K562 (cell line): Measurements from ENCODE around the gene FSHR. TPM values are rescaled to one million over a fixed set of nuclear protein-coding genes. Genes with fewer than 3 reads are reported as not detected.

Source experiments
- ATAC-seq: fragments of 200-7000 bp; cut with Tn5 transposase; 3 replicates; pipeline ENCODE4 v1.9.1; 2020; ENCODE audit warnings: moderate library complexity
- BruUV-seq: library from RNA; stranded (reverse); fragments of 400-500 nt; replicated peaks from 2 replicates; lab custom pipeline; 2021; lab: Mats Ljungman, UMichigan
- CTCF ChIA-PET: fragments of 300-600 bp; formaldehyde crosslinking; extraction: SDS; loops from one replicate; lab custom pipeline; 2021; ENCODE audit warnings: low intra/inter-chr PET ratio; lab: Yijun Ruan, JAX
- POLR2A ChIA-PET: fragments of 300-600, 350-650 bp; sonication (Branson Sonifier 250); formaldehyde crosslinking; extraction: SDS; loops from one replicate; lab custom pipeline; 2021; ENCODE audit warnings: antibody characterized with exemption, inconsistent platforms; lab: Yijun Ruan, JAX
- DNase-seq, 4 experiments: peaks; one replicate each; pipeline versions ENCODE4 v3.0.0 to v3.0.0-alpha.2; 2011 to 2018; ENCODE audit warnings: low spot score in 3 of 4, mixed read lengths in 3 of 4; ENCODE audit errors: extremely low read depth in 1 of 4
- FAIRE-seq: peaks from 2 replicates; lab custom pipeline; 2011; peaks lifted over from hg19 to GRCh38; lab: Jason Lieb, UNC
- H2AFZ ChIP-seq: 2 replicates; pipeline ENCODE4 v1.6.0; 2011; ENCODE audit warnings: low read depth, low read length, control low read depth, inconsistent platforms
- H3K27ac ChIP-seq: fragments of 200-600 bp; 3 replicates; pipeline ENCODE4 v1.8.0; 2011; ENCODE audit warnings: low read depth, mild to moderate bottlenecking, control low read depth, inconsistent platforms, low read length, moderate library complexity, mixed read lengths; ENCODE audit errors: extremely low read depth
- H3K27me3 ChIP-seq, 2 experiments: fragments of 300-600 bp in 1 of 2; 2 replicates in 1 of 2; 3 replicates in 1 of 2; pipeline versions ENCODE4 v1.6.0 to v1.8.0; 2011; ENCODE audit warnings: inconsistent platforms in 2 of 2, low read length in 2 of 2, mild to moderate bottlenecking in 1 of 2, mixed read lengths in 1 of 2, moderate library complexity in 1 of 2; ENCODE audit not compliant: control insufficient read depth in 2 of 2, insufficient read depth in 2 of 2
- H3K36me3 ChIP-seq: fragments of 300-600 bp; 3 replicates; pipeline ENCODE4 v1.8.0; 2011; ENCODE audit warnings: mild to moderate bottlenecking, low read length, inconsistent platforms; ENCODE audit not compliant: control insufficient read depth, insufficient read depth
- H3K4me1 ChIP-seq, 2 experiments: fragments of 200-600 bp in 1 of 2; replicated peaks in 1 of 2; 2 replicates in 1 of 2; 3 replicates in 1 of 2; pipeline versions ENCODE4 v1.5.1 to v1.8.0; 2011; ENCODE audit warnings: inconsistent platforms in 2 of 2, low read length in 2 of 2, mild to moderate bottlenecking in 1 of 2, mixed read lengths in 1 of 2, moderate library complexity in 1 of 2; ENCODE audit not compliant: control insufficient read depth in 2 of 2, insufficient read depth in 2 of 2
- H3K4me2 ChIP-seq: 2 replicates; pipeline ENCODE4 v1.6.1; 2011; ENCODE audit warnings: low read length, control low read depth, inconsistent platforms, mixed read lengths; ENCODE audit not compliant: insufficient read depth
- H3K4me3 ChIP-seq: fragments of 200-600 bp; sonication (generic), shearing (Covaris generic); 2 replicates; pipeline ENCODE4 v1.5.1; 2016; ENCODE audit warnings: control low read depth, inconsistent platforms
- H3K79me2 ChIP-seq: fragments of 200-600 bp; 3 replicates; pipeline ENCODE4 v1.8.0; 2011; ENCODE audit warnings: low read length, inconsistent platforms; ENCODE audit not compliant: control insufficient read depth, insufficient read depth
- H3K9ac ChIP-seq, 2 experiments: 2 replicates each; pipeline versions ENCODE4 v1.6.0 to v1.6.1; 2011; ENCODE audit warnings: low read depth in 2 of 2, low read length in 2 of 2, control low read depth in 1 of 2, inconsistent platforms in 1 of 2, mild to moderate bottlenecking in 1 of 2, mixed read lengths in 1 of 2; ENCODE audit not compliant: insufficient read depth in 1 of 2
- H3K9me1 ChIP-seq: one replicate; pipeline ENCODE4 v1.6.0; 2011; ENCODE audit warnings: inconsistent platforms, mild to moderate bottlenecking, low read length, moderate library complexity; ENCODE audit not compliant: control insufficient read depth, insufficient read depth
- H3K9me3 ChIP-seq: replicated peaks from 2 replicates; pipeline ENCODE4 v1.5.1; 2011; ENCODE audit warnings: low read depth, low read length, inconsistent platforms; ENCODE audit not compliant: control insufficient read depth, insufficient read depth
- H4K20me1 ChIP-seq: replicated peaks from 2 replicates; pipeline ENCODE4 v1.6.1; 2011; ENCODE audit warnings: low read length, inconsistent platforms, mixed read lengths; ENCODE audit not compliant: control insufficient read depth, insufficient read depth
- BCOR ChIP-seq: fragments of 450-650 bp; IDR thresholded peaks from 2 replicates; pipeline ENCODE4 v1.6.1; 2016
- KDM4B ChIP-seq, 2 experiments: fragments of 450-650 bp in 1 of 2; sonication (generic) in 1 of 2; IDR thresholded peaks; 2 replicates each; pipeline ENCODE4 v1.6.1; 2016 to 2017; ENCODE audit warnings: borderline replicate concordance in 2 of 2, antibody characterized with exemption in 1 of 2, low read depth in 1 of 2, mild to moderate bottlenecking in 1 of 2
- NCOR1 ChIP-seq: fragments of 450-650 bp; IDR thresholded peaks from 2 replicates; pipeline ENCODE4 v1.6.1; 2016; ENCODE audit warnings: mild to moderate bottlenecking, moderate library complexity
- POU5F1 ChIP-seq: fragments of 150-350 bp; IDR thresholded peaks from 2 replicates; pipeline ENCODE4 v1.6.1; 2014; ENCODE audit warnings: borderline replicate concordance, low read length, low read depth, mild to moderate bottlenecking; ENCODE audit not compliant: partially characterized antibody
- THRAP3 ChIP-seq: fragments of 450-650 bp; IDR thresholded peaks from 2 replicates; pipeline ENCODE4 v1.6.1; 2016; ENCODE audit warnings: mild to moderate bottlenecking, inconsistent platforms, borderline replicate concordance
- USF2 ChIP-seq: sonication (generic); formaldehyde crosslinking; IDR thresholded peaks from 2 replicates; pipeline ENCODE4 v1.5.0; 2020; ENCODE audit warnings: missing genetic modification reagents
- ZBTB2 ChIP-seq: fragments of 450-650 bp; IDR thresholded peaks from 2 replicates; pipeline ENCODE4 v1.6.1; 2016; ENCODE audit warnings: antibody characterized with exemption
- ZNF143 ChIP-seq: sonication (generic); formaldehyde crosslinking; IDR thresholded peaks from 2 replicates; pipeline ENCODE4 v1.9.0; 2022; ENCODE audit warnings: mild to moderate bottlenecking, missing genetic modification reagents
- ZNF174 ChIP-seq: fragments of 250-450 bp; sonication (Bioruptor Pico); IDR thresholded peaks from 2 replicates; pipeline ENCODE4 v1.4.0; 2020; ENCODE audit warnings: mild to moderate bottlenecking
- ZNF512 ChIP-seq: IDR thresholded peaks from 2 replicates; pipeline ENCODE4 v1.6.1; 2016; ENCODE audit warnings: missing genetic modification characterization, missing compliant biosample characterization
- ZNF57 ChIP-seq: fragments of 450-650 bp; formaldehyde crosslinking; IDR thresholded peaks from 2 replicates; pipeline ENCODE4 v1.4.0; 2020; ENCODE audit warnings: mild to moderate bottlenecking, moderate library complexity
- ZNF639 ChIP-seq, 2 experiments: fragments of 200-800 bp in 1 of 2; sonication (Bioruptor generic) in 1 of 2; sonication (generic) in 1 of 2; formaldehyde crosslinking in 1 of 2; IDR thresholded peaks in 1 of 2; conservative IDR thresholded peaks in 1 of 2; 2 replicates each; pipeline versions ENCODE4 v1.5.0 to v1.6.1; 2016 to 2020; ENCODE audit warnings: missing compliant biosample characterization in 1 of 2, missing genetic modification characterization in 1 of 2, missing genetic modification reagents in 1 of 2
- ZNF699 ChIP-seq: fragments of 250-450 bp; sonication (Bioruptor Pico); IDR thresholded peaks from 2 replicates; pipeline ENCODE4 v1.8.0; 2021; ENCODE audit warnings: mild to moderate bottlenecking, moderate library complexity; ENCODE audit not compliant: insufficient replicate concordance
- ZSCAN32 ChIP-seq: fragments of 450-650 bp; formaldehyde crosslinking; IDR thresholded peaks from 2 replicates; pipeline ENCODE4 v1.4.0; 2020; ENCODE audit warnings: mild to moderate bottlenecking, moderate library complexity
- WGBS: fragments of 100-300 bp; shearing (Covaris generic); methylation state at CpG from one replicate; pipeline ENCODE4 v1.1.6; 2016; ENCODE audit warnings: low coverage, mixed read lengths; ENCODE audit not compliant: insufficient coverage; ENCODE audit errors: missing lambda C conversion rate; 5-methylcytosine and 5-hydroxymethylcytosine counted together
- in situ Hi-C: fragments of 300-500 bp; cut with MboI; formaldehyde crosslinking; loops from 4 replicates; pipeline ENCODE4 v1.15.0; 2018; ENCODE audit warnings: inconsistent platforms, mixed read lengths
- intact Hi-C: fragments of 100-400 bp; cut with micrococcal nuclease; formaldehyde crosslinking; loops from 2 replicates; pipeline ENCODE4 v1.14.2; 2022
- polyA plus RNA-seq, 8 experiments: library from polyadenylated mRNA; depleted of rRNA in 4 of 8; stranded (reverse) in 5 of 8; unstranded in 3 of 8; fragments of >200 nt; fragmentation: Nextera tagmentation in 2 of 8; fragmentation: Illumina TruSeq in 1 of 8; extraction: Ambion mirVana in 2 of 8; extraction: Trizol in 1 of 8; gene quantifications; 2 replicates each; pipeline versions ENCODE4 v1.2.1 to v1.2.3, GENCODE V29; 2011 to 2014; ENCODE audit warnings: inconsistent platforms in 1 of 8, missing spikeins in 1 of 8
- total RNA-seq, 7 experiments: library from RNA; depleted of rRNA in 6 of 7; stranded (reverse); fragments of >200 nt in 6 of 7; fragmentation: Illumina TruSeq in 2 of 7; extraction: Trizol in 2 of 7; gene quantifications; 2 replicates each; pipeline versions ENCODE4 v1.2.1 to v1.2.3, GENCODE V29; 2011 to 2021; ENCODE audit warnings: low replicate concordance in 1 of 7

FSHR gene
- total and polyA plus RNA-seq, 9 of the 15 experiments (the other 6 are each of a cell fraction or from before 2014, with no cell fraction given): not detected

- TF ChIP-seq ZSCAN32 (CRISPR knock-in tag) (no peak), ZBTB2 (no peak), ZNF639 (CRISPR knock-in tag; conservative IDR thresholded peaks at IDR 0.05 in 1 of 2, IDR thresholded peaks at IDR 0.05 in 1 of 2) (no peak), ZNF174 (CRISPR knock-in tag) (no peak), THRAP3 (no peak), KDM4B (IDR thresholded peaks at IDR 0.05; ENCODE audit: borderline replicate concordance in 2 of 2, low read depth in 1 of 2) (no peak)
Observed at GRCh38 chr2:49033394-49034185, 120.7 kb downstream of the FSHR start (continued).

GRCh38 chr2:49032936-49033335, 121.4 kb downstream of the FSHR start:
- Histone ChIP-seq H3K36me3 (no peaks in the 10 kb centered on the region), H3K27ac (no peak overlapping the region), H3K4me2 (no peak overlapping the region), H3K9ac (no peak overlapping the region), H2AFZ (no peak overlapping the region), H3K27me3 (no peaks in the 10 kb centered on the region), H3K9me3 (no peaks in the 10 kb centered on the region; the same call in 1 of the 2 replicates), H4K20me1 (no peaks in the 10 kb centered on the region), H3K4me1 (no peaks in the 10 kb centered on the region), H3K4me3 (no peak overlapping the region), H3K79me2 (no peaks in the 10 kb centered on the region), H3K9me1 (no peaks in the 10 kb centered on the region)
- DNase-seq (no peak), ATAC-seq (no peak), FAIRE-seq (no peak)
- ChIA-PET POLR2A (no interaction called here), CTCF (no interaction called here)
- no TSS peak for BruUV-seq
- intact Hi-C loops: no loop called here
- in situ Hi-C loops: no loop called here
- 0% methylated on average over 1 of the region's 1 CpG for WGBS
- TF ChIP-seq NCOR1 (no peak), POU5F1 (no peak), ZNF57 (no peak), BCOR (no peak), ZNF143 (CRISPR knock-in tag) (no peak), ZNF512 (tag) (no peak), USF2 (no peak), ZNF699 (CRISPR knock-in tag) (no peak)
